Measurements from ENCODE around the gene KIRREL3.

KIRREL3 gene

GRCh38 chr11:126700768-126701519 is 299.6 kb downstream of the KIRREL3 start:
- DNase-seq: no peak

DNA sequence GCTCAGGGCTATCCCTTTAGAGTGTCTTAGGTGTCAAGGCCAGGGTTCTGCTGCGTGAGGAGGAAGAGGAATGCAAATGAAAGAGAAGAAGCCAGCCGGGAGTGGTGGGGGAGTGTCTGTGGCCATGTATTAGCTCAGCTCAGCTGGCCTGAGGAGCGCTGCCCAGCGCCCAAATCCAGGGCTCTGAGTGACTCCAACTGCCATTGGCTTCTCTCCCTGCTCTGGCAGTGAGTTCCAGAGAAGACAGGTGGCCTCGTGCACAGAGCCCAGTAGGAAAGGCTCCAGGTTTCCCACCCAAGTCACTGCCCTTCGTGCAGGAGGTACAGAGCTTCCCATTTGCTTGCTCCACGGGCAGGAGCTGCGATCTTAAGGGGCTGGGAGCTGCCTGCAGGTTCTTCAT is 302.0 kb downstream of the KIRREL3 start:
- no peak for DNase-seq

GRCh38 chr11:126697936-126698335 is 302.6 kb downstream of the KIRREL3 start:
- no peak for DNase-seq

DNA sequence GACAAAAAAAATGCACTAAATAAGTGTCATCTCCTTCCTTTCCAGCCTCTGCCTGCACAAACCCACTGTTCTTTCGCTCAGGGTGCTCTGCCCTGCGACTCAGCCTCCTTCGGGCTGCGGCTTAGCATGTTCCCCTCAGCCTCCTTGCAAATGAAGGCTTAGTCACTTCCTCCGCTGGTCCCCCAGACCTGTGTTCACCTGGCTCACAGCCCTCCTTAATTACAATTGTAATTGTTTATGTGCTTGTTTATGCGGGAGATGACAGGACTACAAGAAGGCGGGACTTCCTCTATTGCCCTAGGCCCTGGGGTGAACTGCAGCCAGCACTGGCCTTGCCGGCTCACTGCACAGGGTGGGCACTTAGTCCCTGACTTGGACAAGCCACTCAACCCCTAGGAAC is 303.6 kb downstream of the KIRREL3 start:
- DNase-seq: no peak

GRCh38 chr11:126695293-126695692 is 305.3 kb downstream of the KIRREL3 start:
- no peak for DNase-seq

- DNase-seq: no peak
These were observed 306.4 kb downstream of the KIRREL3 start for GRCh38 chr11:126694065-126694625.

- no peak for DNase-seq
These were observed 313.1 kb downstream of the KIRREL3 start for GRCh38 chr11:126687477-126687876.

GRCh38 chr11:126686938-126687337 is 313.6 kb downstream of the KIRREL3 start:
- no peak for DNase-seq

GRCh38 chr11:126683766-126684728 is 316.5 kb downstream of the KIRREL3 start:
- no peak for DNase-seq

- no peak for DNase-seq
These were observed 318.0 kb downstream of the KIRREL3 start for GRCh38 chr11:126682590-126682989.

- DNase-seq: no peak
These were observed 319.9 kb downstream of the KIRREL3 start for GRCh38 chr11:126680700-126681099.

DNA sequence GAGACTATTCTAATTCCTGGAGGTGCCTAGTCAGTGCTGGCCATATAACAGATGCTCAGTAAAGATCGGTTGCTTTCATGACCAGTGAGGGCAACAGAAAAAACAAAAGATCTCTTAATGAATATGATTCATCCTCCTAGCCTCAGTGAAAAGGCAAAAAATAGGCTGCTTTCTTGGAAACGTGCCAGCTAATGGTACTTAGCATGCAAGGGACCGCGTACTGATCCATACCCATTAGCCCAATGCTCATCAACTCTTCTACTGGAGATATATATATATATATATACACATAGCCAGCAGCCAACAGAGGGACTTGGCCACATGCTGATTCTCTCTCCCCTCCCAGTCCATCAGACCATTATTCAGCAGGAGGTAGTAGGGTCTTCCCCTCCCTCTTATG is 320.4 kb downstream of the KIRREL3 start:
- no peak for DNase-seq

DNA sequence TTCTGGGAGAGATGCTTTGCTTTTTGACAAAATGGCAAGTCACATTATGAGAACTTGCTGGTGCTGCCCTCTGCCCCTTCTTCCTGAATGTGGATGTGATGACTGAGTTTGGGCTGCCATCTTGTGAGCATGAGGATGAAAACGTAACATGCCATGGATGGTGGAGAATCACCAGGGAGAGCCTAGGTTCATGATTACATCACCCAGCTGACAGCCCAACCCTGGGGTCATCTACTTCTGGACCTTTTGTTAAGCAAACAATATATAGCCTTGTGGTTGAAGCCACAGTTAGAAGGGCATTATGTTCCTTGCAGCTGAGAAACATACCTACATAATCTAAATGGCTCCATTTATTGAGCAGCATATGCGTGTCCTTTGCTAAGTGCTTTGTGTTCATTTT is 321.5 kb downstream of the KIRREL3 start:
- DNase-seq: no peak

- DNase-seq: no peak
These were observed 324.0 kb downstream of the KIRREL3 start for GRCh38 chr11:126676536-126676935.

DNA sequence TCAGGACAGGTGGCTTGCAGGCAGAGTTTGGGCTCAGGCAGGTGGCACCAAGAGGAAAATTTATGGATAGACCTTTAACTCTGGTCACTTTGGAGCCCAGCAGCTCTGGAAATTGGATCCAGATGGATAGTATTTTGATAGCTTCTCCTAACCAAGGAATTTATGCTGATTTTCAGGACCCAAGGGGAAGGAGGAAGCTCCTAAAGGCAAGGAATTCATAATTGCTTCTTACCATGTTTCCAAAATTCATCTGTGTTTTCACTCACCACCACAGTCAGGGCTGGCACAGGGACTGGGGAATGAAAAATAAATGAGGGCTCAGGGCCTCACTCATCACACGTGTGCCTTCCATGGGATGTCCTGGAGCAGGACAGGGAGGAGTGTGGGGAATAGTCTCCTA is 327.3 kb downstream of the KIRREL3 start:
- no peak for DNase-seq

DNA sequence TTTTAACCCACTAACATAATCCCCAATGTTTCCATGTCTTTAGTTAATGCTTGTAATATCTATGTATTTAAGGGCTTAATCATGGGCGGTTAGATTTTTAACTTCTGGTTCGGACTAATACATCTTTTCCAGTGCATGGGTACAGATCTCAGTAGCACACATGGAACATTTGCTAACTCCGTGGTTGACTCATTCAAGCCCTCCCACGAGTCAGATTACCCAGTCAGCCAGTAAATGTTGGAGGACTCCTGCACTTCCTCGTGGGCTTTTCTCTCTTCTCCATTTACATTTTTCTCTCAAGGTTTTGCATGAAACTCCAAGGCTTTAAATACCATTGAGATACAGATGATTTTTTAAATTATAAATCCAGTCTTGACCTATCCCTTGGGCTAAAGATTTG is 331.2 kb downstream of the KIRREL3 start:
- no peak for DNase-seq

GRCh38 chr11:126664643-126665042 is 335.9 kb downstream of the KIRREL3 start:
- no peak for DNase-seq

- no peak for DNase-seq
These were observed 336.6 kb downstream of the KIRREL3 start for GRCh38 chr11:126663749-126664592.

DNA sequence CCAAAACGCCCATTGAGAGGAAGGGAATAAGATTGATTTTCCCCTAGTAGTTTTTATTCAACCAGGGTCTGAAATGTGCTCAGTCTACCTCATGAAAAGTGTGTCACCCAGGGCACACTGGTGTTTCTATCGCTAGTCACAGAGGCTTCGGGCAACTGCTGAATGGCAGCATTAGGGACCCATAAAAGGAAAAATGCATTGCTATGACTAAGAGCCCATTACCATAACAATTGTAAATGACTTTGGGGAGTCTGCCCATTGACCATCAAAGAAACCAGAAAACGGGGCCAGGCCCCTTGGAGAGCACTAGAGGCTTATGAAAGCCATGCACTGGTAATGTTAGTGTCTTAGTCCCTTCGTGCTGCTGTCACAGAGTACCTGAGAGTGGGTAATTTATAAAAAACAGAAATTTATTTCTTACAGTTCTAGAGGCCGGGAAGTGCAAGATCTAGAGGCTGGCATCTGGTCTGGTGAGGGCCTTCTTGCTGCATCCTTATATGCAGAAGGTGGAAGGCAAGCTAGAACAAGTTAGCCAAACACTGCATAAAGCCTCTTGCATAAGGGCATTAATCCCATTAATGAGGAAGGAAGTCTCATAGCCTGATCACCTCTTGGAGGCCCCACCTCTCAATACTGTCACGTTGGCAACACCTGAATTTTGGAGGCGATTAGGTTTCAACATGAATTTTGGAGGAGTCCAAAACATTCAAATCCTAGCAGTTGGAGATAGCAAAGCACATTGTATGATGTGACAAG is 338.4 kb downstream of the KIRREL3 start:
- no peak for DNase-seq

DNA sequence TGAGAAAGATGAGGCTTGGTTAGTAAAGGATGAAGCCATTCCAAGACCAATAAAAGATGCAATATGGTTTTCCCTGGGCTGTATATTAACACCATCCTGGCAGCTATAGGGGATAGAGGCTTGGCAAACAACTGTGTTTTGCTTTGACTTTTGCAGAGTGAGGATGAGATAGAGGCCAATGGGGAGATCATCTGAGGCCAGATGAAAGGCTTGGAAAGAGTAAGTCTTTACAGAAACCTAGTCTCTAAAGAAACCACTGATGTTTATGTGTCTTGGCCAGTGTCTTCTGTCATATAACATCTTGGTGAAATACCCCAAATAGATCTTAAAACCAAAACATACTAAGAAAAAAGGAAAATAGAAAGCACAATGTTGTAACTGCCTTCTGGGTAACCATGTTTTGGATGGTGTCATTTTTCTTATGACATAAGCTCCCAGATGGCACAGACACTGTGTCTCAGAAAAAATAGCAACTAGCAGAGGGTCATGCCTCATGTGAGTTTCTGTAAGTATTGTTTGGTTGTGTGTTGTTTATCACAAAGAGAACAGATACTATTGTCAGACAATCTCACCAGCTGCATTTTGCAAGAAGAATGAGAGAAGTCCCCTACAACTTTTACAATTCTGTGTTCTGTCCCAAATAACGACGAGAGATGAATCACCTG is 339.7 kb downstream of the KIRREL3 start:
- no peak for DNase-seq

- DNase-seq: no peak
These were observed 340.2 kb downstream of the KIRREL3 start for GRCh38 chr11:126660321-126660720.
